GM11168 (cell line): ENCODE measurements around the gene PNPT1.
"Not testable (repeated sequence)": the region's sequence is repeated elsewhere in the genome, so short reads cannot be mapped to it uniquely, and the experiment has no call there.

Experiments used
- in situ Hi-C: fragments of 300-500 bp; cut with MboI; formaldehyde crosslinking; loops from one replicate; pipeline ENCODE4 v1.12.0; 2022; ENCODE audit warnings: low sequenced_read_pairs; ENCODE audit not compliant: unreplicated experiment

The PNPT1 gene

DNA sequence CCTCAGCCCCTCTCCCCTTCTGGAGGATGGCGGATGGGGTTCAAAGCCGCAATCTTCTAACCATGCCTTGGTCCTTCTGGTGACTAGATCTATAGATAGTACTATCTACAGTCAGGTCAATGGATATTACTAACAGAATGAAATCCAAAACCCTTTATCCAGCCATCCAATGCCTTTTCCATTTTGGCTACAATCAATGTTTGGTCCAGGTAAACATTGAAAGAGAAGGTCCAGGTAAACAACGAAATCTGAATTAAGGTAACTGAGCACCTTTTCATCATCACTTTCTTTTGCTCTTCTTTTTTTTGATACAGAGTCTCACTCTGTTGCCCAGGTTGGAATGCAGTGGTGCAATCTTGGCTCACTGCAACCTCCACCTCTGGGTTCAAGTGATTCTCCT, 85.9 kb downstream of the PNPT1 start:
- in situ Hi-C loops = no loop called here

DNA sequence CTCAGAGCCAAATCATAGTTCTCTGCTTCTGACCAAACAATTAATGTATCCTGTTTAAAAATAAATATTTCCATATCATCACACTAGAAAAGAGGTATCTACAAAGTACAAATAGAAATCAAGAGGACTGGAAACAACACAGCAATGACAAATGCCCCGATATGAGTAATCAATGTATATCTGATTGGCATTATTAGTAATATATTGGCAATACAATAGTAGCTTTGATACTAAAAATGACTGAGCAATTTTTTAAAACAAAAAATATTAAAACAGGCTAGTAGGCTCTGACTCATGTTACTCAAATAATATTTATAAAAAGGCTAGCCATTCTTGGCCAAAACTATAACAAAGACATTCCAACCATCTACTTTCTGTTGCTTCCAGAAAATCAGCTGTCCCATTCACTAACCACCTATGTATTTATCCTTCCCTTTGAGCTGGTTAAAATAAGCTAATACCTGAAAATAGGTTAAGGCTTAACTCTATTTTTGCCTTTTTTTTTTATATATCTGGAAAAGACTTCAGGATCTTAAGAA, 89.5 kb downstream of the PNPT1 start:
- in situ Hi-C loops = no loop called here

DNA sequence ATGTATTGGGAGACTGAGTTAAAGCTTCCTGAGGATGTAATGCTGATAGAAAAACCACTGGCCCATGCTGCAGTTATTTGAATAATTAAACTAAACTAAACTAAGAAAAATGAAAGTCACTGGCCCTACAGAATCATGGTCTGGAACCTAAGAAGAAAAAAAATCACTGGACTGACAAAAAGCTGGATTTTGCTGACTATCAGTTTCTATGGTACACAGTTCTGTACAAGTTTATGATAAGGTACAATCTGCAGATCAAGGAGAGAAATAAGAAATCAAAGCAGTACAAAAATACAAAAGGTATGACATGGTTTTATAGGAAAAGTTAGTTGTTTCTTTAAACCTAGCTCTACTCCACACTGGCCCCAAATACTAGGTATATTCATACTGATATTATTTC, 91.8 kb downstream of the PNPT1 start:
- in situ Hi-C loops = no loop called here

DNA sequence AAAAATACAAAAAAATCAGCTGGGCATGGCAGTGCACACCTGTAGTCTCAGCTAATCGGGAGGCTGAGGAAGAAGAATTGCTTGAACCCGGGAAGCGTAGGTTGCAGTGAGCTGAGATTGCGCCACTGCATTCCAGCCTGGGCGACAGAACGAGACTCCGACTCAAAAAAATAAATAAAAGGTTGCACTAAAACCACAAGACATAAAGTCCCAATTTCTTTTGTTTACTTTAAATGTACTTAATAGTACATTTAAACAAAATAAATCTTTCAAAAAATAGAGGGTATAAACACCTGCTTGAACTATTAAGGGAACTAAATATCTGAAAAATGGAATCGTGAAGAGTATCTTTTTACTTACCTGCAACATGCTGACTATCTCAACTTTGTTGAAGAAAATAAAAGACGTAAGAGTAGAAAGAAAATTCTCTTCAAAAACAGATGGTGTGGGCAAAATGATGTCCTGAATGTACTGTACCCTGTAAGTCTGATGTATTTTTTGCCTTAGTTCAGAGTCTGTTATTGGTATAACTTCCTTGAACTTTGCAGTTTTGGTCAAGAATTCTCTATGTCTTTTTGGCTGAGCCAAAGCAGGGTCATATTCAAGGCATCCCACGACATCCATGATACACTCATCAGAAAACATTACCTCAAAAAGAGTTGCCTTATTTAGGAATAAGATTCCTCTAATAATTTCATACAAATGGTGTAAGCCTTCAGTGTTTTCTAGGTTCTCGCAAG, 95.4 kb downstream of the PNPT1 start:
- in situ Hi-C loops = no loop called here

DNA sequence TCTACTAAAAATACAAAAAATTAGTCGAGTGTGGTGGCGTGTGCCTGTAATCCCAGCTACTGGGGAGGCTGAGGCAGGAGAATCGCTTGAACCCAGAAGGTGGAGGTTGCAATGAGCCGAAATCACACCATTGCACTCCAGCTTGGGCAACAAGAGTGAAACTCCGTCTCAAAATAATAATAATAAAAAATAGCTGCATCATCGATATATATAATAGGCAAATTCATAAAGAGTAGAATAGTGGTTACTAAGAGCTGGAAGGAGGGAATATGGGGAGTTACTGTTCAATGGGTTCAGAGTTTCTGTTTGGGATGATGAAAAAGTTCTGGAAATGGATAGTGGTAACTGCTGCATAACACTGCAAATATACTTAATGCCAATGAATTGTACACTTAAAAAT, 96.8 kb downstream of the PNPT1 start:
- in situ Hi-C loops = not testable (repeated sequence)

DNA sequence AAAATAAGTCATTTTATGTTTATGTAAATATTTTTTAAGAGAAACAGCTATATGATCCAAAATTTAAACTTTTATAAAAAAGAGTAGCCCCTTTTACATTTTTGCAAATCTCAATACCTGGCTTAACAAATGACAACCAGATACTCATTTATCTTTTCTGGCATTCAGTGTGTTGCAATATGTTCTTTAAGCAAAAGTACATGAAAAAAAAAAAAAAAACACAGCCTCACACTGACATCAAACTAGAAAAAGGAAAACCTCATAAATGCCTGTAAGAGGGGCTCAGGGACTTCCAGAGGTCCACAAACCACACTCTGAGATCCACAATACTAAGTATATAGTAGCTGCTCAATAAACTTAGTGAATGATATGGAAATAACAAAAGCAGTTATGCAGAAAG, 98.1 kb downstream of the PNPT1 start:
- in situ Hi-C loops = no loop called here

DNA sequence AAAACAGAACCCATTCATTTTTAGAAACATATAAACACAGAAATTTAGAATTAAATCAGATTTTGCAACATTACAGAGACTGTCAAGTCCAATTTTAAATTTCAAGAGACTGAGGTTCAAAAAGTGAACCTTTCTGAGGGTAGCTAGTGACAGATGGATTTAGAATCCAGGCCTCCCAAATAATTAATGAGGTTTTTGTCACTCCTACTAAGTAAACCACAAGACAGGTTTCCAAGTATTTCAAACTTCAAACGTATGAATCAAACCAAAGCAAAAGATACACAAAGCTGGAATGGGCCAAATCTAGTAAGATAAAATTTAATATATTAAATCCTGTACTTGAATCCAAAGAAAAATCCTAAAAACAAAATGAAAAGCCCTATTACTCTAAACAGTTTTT, 101.5 kb downstream of the PNPT1 start:
- in situ Hi-C loops = no loop called here

DNA sequence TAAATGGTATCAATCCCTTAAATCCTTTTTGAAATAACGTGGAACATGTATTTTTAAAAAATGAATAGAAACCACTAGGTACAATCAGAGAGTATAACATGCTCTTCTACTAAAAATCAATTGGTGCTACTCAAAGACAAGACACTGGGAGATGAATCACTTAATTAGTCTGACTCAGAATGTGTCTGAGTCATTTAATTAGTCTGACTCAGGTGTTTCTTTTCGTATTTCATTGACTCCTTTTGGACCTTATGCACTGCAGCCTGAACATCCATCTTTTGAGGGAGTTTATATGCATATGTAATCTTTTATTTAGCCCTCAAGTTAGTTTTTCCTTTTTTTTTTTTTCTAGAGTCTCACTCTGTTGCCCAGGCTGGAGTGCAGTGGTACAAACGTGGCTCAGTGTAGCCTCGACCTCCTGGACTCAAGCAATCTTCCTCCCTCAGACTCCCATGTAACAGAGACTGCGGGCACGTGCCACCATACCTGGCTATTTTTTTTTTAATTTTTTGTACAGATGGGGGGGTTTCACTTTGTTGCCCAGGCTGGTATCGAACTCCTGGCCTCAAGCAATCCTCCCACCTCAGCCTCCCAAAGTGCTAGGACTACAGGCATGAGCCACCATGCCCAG, 102.7 kb downstream of the PNPT1 start:
- in situ Hi-C loops = no loop called here

DNA sequence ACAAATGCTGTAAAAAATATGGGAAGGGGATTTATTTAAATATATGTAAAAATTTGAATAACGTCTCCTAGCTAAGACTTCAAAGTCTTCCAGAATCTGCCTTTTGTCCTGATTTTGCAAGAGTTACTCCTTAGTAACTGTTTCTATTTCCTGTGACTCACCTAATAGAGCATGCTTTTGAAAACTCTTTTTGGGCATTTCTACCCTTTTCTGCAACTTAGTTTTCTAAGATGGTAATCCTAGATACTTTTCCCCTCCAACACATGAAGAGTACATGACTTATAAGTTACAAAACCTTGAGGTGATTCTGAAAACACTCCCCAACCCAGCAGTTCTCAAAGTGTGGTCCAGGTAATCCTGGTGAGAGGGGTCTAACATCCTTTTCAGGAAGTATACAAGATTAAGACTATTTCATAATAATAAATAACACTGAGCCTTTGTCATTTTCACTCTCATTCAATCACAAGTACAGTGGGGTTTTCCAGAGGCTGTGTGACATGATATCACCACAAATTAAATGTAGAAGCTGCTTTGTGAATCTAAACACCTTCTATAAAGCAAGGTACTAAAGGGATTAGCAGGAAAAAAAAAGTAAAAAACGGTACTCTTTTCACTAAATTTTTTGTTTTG, 108.1 kb downstream of the PNPT1 start:
- in situ Hi-C loops = no loop called here
